Measurements from ENCODE around the gene ZBTB7C. TPM values are rescaled to one million over a fixed set of nuclear protein-coding genes. Genes with fewer than 3 reads are reported as not detected.

Gene ZBTB7C
- total RNA-seq, 5 donors from 2014 or later (not counting 1 experiment from before 2014, with no cell fraction given) = 0.06 TPM; not detected in 4

DNA sequence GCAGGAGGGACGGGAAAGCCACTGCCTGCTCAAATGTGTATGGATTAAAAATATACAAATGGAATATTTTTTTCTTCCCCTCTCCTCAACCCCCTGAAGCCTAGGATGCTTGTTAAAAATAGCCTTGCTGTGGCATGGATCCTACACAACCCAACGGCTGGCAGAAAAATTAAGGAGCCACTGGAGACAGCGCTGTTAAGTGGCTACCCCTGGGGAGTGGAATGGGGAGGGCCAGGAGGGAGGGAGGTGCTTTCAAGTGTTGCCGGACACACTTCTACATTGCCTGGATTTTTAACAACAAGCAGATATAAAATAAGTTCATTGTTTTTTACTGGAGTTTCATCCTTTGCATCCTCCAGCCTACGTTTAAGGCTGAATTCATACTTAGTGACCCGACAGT lies 66.6 kb downstream of the ZBTB7C start:
- Histone ChIP-seq H3K27me3 (replicated peaks in 1 of 2; ENCODE audit: control insufficient read depth in 2 of 2, extremely low read depth in 1 of 2, insufficient read depth in 2 of 2, low read length in 1 of 2) (peaks cover 0 to 16% of the 10 kb centered on the region in 2 experiments), H3K4me3 (ENCODE audit: control insufficient read depth in 1 of 2, extremely low read depth in 1 of 2, low read length in 1 of 2) (no peak overlapping the region), H3K36me3 (ENCODE audit: control insufficient read depth in 2 of 2, extremely low read depth in 1 of 2, insufficient read depth in 1 of 2, low read length in 1 of 2) (no peaks in the 10 kb centered on the region), H3K27ac (ENCODE audit: low read length) (no peak overlapping the region), H3K4me1 (ENCODE audit: control insufficient read depth in 1 of 2, extremely low read depth in 1 of 2, insufficient read depth in 2 of 2, low read length in 2 of 2) (no peaks in the 10 kb centered on the region), H3K9me3 (no peaks in the 10 kb centered on the region)
- CTCF ChIA-PET = no interaction called here
- Mint-ChIP-seq H3K9me3 (no peaks in the 10 kb centered on the region), H3K36me3 (no peaks in the 10 kb centered on the region), H3K4me1 (no peaks in the 10 kb centered on the region), H3K4me3 (no peak overlapping the region), H3K27me3 (peaks cover 1 to 13% of the 10 kb centered on the region in 2 donors), H3K27ac (no peak overlapping the region)
- DNase-seq (no peak), ATAC-seq (replicated peaks in 1 of 4) (no peak)
- WGBS (ENCODE audit: insufficient coverage) = 78% methylated on average over 4 of the region's 6 CpGs
- POLR2A ChIA-PET = no interaction called here

DNA sequence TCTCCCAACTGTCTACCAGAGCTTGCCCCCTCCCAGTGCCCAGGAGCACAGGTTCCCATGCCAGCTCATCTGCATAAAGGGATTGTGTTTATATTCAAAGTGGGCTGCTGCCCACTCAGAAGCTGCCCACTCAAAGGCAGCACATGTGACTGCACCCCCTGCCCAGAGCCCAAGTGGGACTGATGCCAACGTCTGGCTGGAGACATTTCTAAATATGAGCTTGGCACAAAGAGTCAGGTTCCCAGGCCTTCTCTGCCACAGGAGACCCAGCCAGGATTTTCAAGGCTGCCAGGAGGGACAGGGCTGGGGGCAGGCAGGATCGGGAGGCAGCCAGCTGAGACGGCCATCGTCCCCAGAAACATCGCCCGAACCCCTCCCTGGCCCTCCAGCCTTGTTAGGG lies 67.1 kb downstream of the ZBTB7C start:
- Mint-ChIP-seq H3K9me3 (no peaks in the 10 kb centered on the region), H3K27ac (no peak overlapping the region), H3K27me3 (peaks cover 1 to 9% of the 10 kb centered on the region in 2 donors), H3K4me1 (no peaks in the 10 kb centered on the region), H3K36me3 (no peaks in the 10 kb centered on the region), H3K4me3 (no peak overlapping the region)
- DNase-seq (no peak), ATAC-seq (replicated peaks in 1 of 4) (no peak)
- H3K4me3 ChIP-seq (ENCODE audit: control insufficient read depth in 1 of 2, extremely low read depth in 1 of 2, low read length in 1 of 2) = no peak overlapping the region
- no peaks in the 10 kb centered on the region for H3K9me3 ChIP-seq
- H3K27ac ChIP-seq (ENCODE audit: low read length) = no peak overlapping the region
- WGBS (ENCODE audit: insufficient coverage) = 70% methylated on average over 2 of the region's 6 CpGs
- ChIA-PET POLR2A (no interaction called here), CTCF (interaction anchor here in 1 of 2 donors (0.6 kb wide), 1 partner anchor 13 kb away, joined by 3 read pairs; no protein-coding TSS in a partner anchor)
- no peaks in the 10 kb centered on the region for H3K4me1 ChIP-seq (ENCODE audit: control insufficient read depth in 1 of 2, extremely low read depth in 1 of 2, insufficient read depth in 2 of 2, low read length in 2 of 2)
- peaks cover 0 to 12% of the 10 kb centered on the region in 2 experiments for H3K27me3 ChIP-seq (replicated peaks in 1 of 2; ENCODE audit: control insufficient read depth in 2 of 2, extremely low read depth in 1 of 2, insufficient read depth in 2 of 2, low read length in 1 of 2)
- no peaks in the 10 kb centered on the region for H3K36me3 ChIP-seq (ENCODE audit: control insufficient read depth in 2 of 2, extremely low read depth in 1 of 2, insufficient read depth in 1 of 2, low read length in 1 of 2)

DNA sequence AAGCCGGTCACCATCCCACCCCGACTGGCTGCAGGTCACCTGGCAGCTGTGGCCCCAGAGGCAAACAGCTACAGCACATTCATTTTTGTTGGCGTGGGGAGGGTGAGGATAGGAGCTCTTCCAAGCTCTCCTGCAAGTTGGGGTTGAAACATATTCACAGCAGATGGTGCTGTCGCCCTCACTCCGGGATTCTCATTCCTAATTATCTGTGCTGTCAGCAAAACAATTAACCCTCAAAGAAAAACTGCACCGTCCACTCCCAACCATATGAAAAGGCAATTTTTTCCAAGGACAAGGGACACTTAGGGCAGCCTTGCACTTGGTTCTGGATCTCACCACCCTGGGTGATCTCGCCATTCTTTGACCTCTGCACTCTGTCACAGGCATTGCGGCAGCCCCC lies 68.6 kb downstream of the ZBTB7C start:
- DNase-seq = no peak
- H3K27me3 ChIP-seq (replicated peaks in 1 of 2; ENCODE audit: control insufficient read depth in 2 of 2, extremely low read depth in 1 of 2, insufficient read depth in 2 of 2, low read length in 1 of 2) = peaks cover 0 to 9% of the 10 kb centered on the region in 2 experiments
- H3K27ac Mint-ChIP-seq = no peak overlapping the region
- H3K27me3 Mint-ChIP-seq = peaks cover 1 to 5% of the 10 kb centered on the region in 2 donors
- H3K4me3 ChIP-seq (ENCODE audit: control insufficient read depth in 1 of 2, extremely low read depth in 1 of 2, low read length in 1 of 2) = no peak overlapping the region
- H3K4me1 Mint-ChIP-seq = no peaks in the 10 kb centered on the region
- no peaks in the 10 kb centered on the region for H3K9me3 ChIP-seq
- H3K4me1 ChIP-seq (ENCODE audit: control insufficient read depth in 1 of 2, extremely low read depth in 1 of 2, insufficient read depth in 2 of 2, low read length in 2 of 2) = no peaks in the 10 kb centered on the region
- ChIA-PET POLR2A (no interaction called here), CTCF (no interaction called here)
- 90% methylated on average over 5 of the region's 8 CpGs for WGBS (ENCODE audit: insufficient coverage)
- no peak overlapping the region for H3K27ac ChIP-seq (ENCODE audit: low read length)
- H3K9me3 Mint-ChIP-seq = no peaks in the 10 kb centered on the region
- ATAC-seq (replicated peaks in 1 of 4) = no peak
- no peak overlapping the region for H3K4me3 Mint-ChIP-seq
- H3K36me3 Mint-ChIP-seq = no peaks in the 10 kb centered on the region
- H3K36me3 ChIP-seq (ENCODE audit: control insufficient read depth in 2 of 2, extremely low read depth in 1 of 2, insufficient read depth in 1 of 2, low read length in 1 of 2) = no peaks in the 10 kb centered on the region

DNA sequence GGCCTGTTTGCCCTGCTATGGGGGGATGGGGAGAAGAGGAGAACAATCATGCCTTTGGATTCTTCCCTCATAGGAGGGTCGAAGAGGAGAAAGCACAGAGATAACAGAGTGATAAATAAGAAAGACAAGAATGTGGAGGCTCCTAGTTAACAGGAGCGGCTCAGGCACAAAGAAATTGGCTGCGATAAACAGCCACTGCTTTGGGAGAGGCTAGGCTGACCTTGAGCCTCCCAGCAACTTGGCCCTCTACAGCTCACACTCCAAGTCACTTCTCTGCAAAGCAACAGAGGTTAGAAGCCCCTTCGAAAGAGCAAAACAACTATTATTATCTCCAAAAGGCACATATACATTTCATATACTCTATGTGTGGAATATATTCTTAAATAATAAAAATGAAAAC lies 69.5 kb downstream of the ZBTB7C start:
- Histone ChIP-seq H3K27ac (ENCODE audit: low read length) (no peak overlapping the region), H3K27me3 (replicated peaks in 1 of 2; ENCODE audit: control insufficient read depth in 2 of 2, extremely low read depth in 1 of 2, insufficient read depth in 2 of 2, low read length in 1 of 2) (peaks cover 0 to 9% of the 10 kb centered on the region in 2 experiments), H3K4me1 (ENCODE audit: control insufficient read depth in 1 of 2, extremely low read depth in 1 of 2, insufficient read depth in 2 of 2, low read length in 2 of 2) (no peaks in the 10 kb centered on the region), H3K9me3 (no peaks in the 10 kb centered on the region), H3K36me3 (ENCODE audit: control insufficient read depth in 2 of 2, extremely low read depth in 1 of 2, insufficient read depth in 1 of 2, low read length in 1 of 2) (no peaks in the 10 kb centered on the region), H3K4me3 (ENCODE audit: control insufficient read depth in 1 of 2, extremely low read depth in 1 of 2, low read length in 1 of 2) (no peak overlapping the region)
- no peaks in the 10 kb centered on the region for H3K36me3 Mint-ChIP-seq
- H3K4me3 Mint-ChIP-seq = no peak overlapping the region
- no peak overlapping the region for H3K27ac Mint-ChIP-seq
- H3K27me3 Mint-ChIP-seq = peaks cover 1 to 3% of the 10 kb centered on the region in 2 donors
- no peaks in the 10 kb centered on the region for H3K4me1 Mint-ChIP-seq
- H3K9me3 Mint-ChIP-seq = no peaks in the 10 kb centered on the region
- ChIA-PET CTCF (no interaction called here), POLR2A (no interaction called here)
- 100% methylated on average over 1 of the region's 4 CpGs for WGBS (ENCODE audit: insufficient coverage)
- DNase-seq (no peak), ATAC-seq (replicated peaks in 1 of 4) (no peak)

DNA sequence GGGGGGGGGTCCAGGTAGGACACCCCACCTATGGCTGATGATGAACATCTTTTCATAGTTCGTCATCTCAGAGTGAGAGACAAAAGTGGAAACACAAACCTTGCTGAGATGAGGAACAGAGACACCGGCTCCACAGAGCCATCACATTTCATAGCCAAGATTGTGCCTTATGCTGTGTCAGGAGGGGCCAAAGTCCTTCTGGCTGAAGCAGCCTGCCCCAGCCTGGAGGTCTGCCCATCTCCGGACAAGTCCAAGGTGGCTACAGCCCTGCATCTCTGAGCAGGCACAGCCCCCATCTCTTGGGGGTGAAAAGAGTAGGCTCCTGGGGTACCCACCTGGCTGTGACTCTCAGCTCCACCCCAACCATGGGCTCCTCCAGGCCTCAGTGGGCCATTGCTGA lies 70.3 kb downstream of the ZBTB7C start:
- H3K36me3 Mint-ChIP-seq = no peaks in the 10 kb centered on the region
- H3K9me3 Mint-ChIP-seq = no peaks in the 10 kb centered on the region
- no peaks in the 10 kb centered on the region for H3K4me1 ChIP-seq (ENCODE audit: control insufficient read depth in 1 of 2, extremely low read depth in 1 of 2, insufficient read depth in 2 of 2, low read length in 2 of 2)
- ATAC-seq (replicated peaks in 1 of 4) (no peak), DNase-seq (no peak)
- 94% methylated on average over 2 of the region's 3 CpGs for WGBS (ENCODE audit: insufficient coverage)
- H3K27me3 ChIP-seq (replicated peaks in 1 of 2; ENCODE audit: control insufficient read depth in 2 of 2, extremely low read depth in 1 of 2, insufficient read depth in 2 of 2, low read length in 1 of 2) = peaks cover 0 to 12% of the 10 kb centered on the region in 2 experiments
- peaks cover 1 to 3% of the 10 kb centered on the region in 2 donors for H3K27me3 Mint-ChIP-seq
- no peaks in the 10 kb centered on the region for H3K36me3 ChIP-seq (ENCODE audit: control insufficient read depth in 2 of 2, extremely low read depth in 1 of 2, insufficient read depth in 1 of 2, low read length in 1 of 2)
- H3K27ac Mint-ChIP-seq = no peak overlapping the region
- no peak overlapping the region for H3K27ac ChIP-seq (ENCODE audit: low read length)
- no peaks in the 10 kb centered on the region for H3K9me3 ChIP-seq
- no peaks in the 10 kb centered on the region for H3K4me1 Mint-ChIP-seq
- POLR2A ChIA-PET = no interaction called here
- H3K4me3 ChIP-seq (ENCODE audit: control insufficient read depth in 1 of 2, extremely low read depth in 1 of 2, low read length in 1 of 2) = no peak overlapping the region
- CTCF ChIA-PET = no interaction called here
- no peak overlapping the region for H3K4me3 Mint-ChIP-seq

DNA sequence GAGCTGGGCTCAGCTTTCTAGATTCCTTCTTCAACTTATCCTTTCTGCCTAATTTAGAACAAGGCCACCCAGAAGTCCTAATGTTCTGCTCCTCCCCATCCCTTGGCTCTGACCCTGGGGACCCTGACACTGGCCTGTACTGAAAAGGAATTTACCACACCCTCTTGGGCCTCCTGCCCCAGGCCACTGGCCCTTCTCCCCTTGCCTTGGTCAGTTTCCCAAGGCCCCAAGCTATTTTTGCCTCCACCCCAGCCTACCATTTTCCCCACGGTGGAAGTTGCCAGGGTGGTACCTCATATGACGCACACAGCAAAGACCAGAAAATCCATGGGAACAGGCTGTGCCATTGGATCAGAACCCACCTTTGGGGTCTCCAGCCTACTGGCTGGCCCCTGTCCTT lies 72.1 kb downstream of the ZBTB7C start:
- ATAC-seq (replicated peaks in 1 of 4) (no peak), DNase-seq (no peak)
- no peaks in the 10 kb centered on the region for H3K4me1 Mint-ChIP-seq
- H3K4me3 Mint-ChIP-seq = no peak overlapping the region
- Histone ChIP-seq H3K27me3 (replicated peaks in 1 of 2; ENCODE audit: control insufficient read depth in 2 of 2, extremely low read depth in 1 of 2, insufficient read depth in 2 of 2, low read length in 1 of 2) (peaks cover 0 to 10% of the 10 kb centered on the region in 2 experiments), H3K9me3 (no peaks in the 10 kb centered on the region), H3K36me3 (ENCODE audit: control insufficient read depth in 2 of 2, extremely low read depth in 1 of 2, insufficient read depth in 1 of 2, low read length in 1 of 2) (no peaks in the 10 kb centered on the region), H3K27ac (ENCODE audit: low read length) (no peak overlapping the region), H3K4me3 (ENCODE audit: control insufficient read depth in 1 of 2, extremely low read depth in 1 of 2, low read length in 1 of 2) (no peak overlapping the region), H3K4me1 (ENCODE audit: control insufficient read depth in 1 of 2, extremely low read depth in 1 of 2, insufficient read depth in 2 of 2, low read length in 2 of 2) (no peaks in the 10 kb centered on the region)
- no peak overlapping the region for H3K27ac Mint-ChIP-seq
- WGBS (ENCODE audit: insufficient coverage) = 92% methylated on average over 2 of the region's 2 CpGs
- peaks cover 2 to 9% of the 10 kb centered on the region in 2 donors for H3K27me3 Mint-ChIP-seq
- POLR2A ChIA-PET = no interaction called here
- no peaks in the 10 kb centered on the region for H3K9me3 Mint-ChIP-seq
- CTCF ChIA-PET = no interaction called here
- no peaks in the 10 kb centered on the region for H3K36me3 Mint-ChIP-seq

DNA sequence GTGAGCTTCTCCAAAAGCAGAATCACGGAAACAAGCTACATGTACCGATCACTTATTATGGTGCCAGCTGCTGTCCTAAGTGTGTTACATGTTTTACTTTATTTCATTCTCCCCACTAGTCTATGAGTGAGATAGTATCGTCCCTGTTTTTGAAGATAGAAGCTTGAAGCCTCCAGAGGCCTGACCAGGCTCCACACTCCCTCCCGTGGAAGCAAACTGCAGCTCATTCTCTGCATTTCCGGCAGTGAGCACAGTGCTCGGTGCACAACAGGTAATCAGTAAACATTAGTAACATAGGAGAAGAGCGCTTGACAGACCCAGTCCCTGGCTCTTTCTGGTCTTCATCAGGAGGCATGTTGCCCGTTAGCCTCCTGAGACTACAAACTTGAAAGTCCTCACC lies 72.9 kb downstream of the ZBTB7C start:
- Histone ChIP-seq H3K9me3 (no peaks in the 10 kb centered on the region), H3K27me3 (replicated peaks in 1 of 2; ENCODE audit: control insufficient read depth in 2 of 2, extremely low read depth in 1 of 2, insufficient read depth in 2 of 2, low read length in 1 of 2) (peaks cover 0 to 8% of the 10 kb centered on the region in 2 experiments), H3K4me1 (ENCODE audit: control insufficient read depth in 1 of 2, extremely low read depth in 1 of 2, insufficient read depth in 2 of 2, low read length in 2 of 2) (no peaks in the 10 kb centered on the region), H3K36me3 (ENCODE audit: control insufficient read depth in 2 of 2, extremely low read depth in 1 of 2, insufficient read depth in 1 of 2, low read length in 1 of 2) (no peaks in the 10 kb centered on the region), H3K4me3 (ENCODE audit: control insufficient read depth in 1 of 2, extremely low read depth in 1 of 2, low read length in 1 of 2) (no peak overlapping the region), H3K27ac (ENCODE audit: low read length) (no peak overlapping the region)
- ChIA-PET CTCF (no interaction called here), POLR2A (no interaction called here)
- Mint-ChIP-seq H3K4me3 (no peak overlapping the region), H3K9me3 (no peaks in the 10 kb centered on the region), H3K27ac (no peak overlapping the region), H3K27me3 (peaks cover 2 to 10% of the 10 kb centered on the region in 2 donors), H3K4me1 (no peaks in the 10 kb centered on the region), H3K36me3 (no peaks in the 10 kb centered on the region)
- DNase-seq = no peak
- ATAC-seq (replicated peaks in 1 of 4) = no peak
- 50% methylated on average over 2 of the region's 8 CpGs for whole genome bisulfite sequencing (ENCODE audit: insufficient coverage)
